ENCODE data around the gene ZNF804B.

The ZNF804B gene

GRCh38 chr7:88922944-88923343 is 163.4 kb downstream of the ZNF804B start:
- no peak overlapping the region for H3K4me3 ChIP-seq (ENCODE audit: low read depth in 1 of 2, low read length in 2 of 2)
- no peak for DNase-seq

DNA sequence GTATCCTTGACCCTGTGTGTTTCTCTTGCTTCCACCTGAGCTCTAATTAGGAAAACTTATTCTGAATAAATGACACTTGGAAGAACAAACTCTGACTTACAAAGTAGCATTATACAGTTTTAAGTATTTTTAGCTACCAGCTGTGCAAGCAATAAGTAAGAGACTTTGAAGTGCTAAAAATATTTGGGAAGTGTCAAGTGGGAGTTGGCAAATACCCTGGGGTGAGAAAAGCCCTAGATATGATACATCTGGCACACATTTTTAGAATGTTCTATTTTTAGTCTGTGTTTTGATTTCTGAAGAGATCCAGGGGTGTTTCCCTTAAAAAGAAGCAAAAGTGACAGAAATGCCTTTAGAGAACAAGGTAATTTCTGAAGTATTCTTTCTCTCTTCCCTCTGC is 168.8 kb downstream of the ZNF804B start:
- Histone ChIP-seq H4K20me1 (ENCODE audit: insufficient read depth, low read length) (no peaks in the 10 kb centered on the region), H3K36me3 (ENCODE audit: insufficient read depth, low read length) (no peaks in the 10 kb centered on the region), H3K27ac (ENCODE audit: low read length) (no peak overlapping the region), H3K27me3 (ENCODE audit: insufficient read depth, low read length, poor library complexity) (no peaks in the 10 kb centered on the region), H3K4me2 (ENCODE audit: insufficient read depth, low read length) (no peak overlapping the region), H3K79me2 (ENCODE audit: insufficient read depth, low read length) (no peaks in the 10 kb centered on the region), H3K4me1 (ENCODE audit: insufficient read depth, low read length) (no peaks in the 10 kb centered on the region), H3K4me3 (ENCODE audit: low read depth in 1 of 2, low read length in 2 of 2) (no peak overlapping the region), H2AFZ (ENCODE audit: low read depth, low read length) (no peak overlapping the region), H3K9me3 (ENCODE audit: insufficient read depth, low read length, severe bottlenecking) (no peaks in the 10 kb centered on the region), H3K9ac (ENCODE audit: low read depth, low read length) (no peak overlapping the region)
- DNase-seq, result no peak
- no peak for ATAC-seq (ENCODE audit: insufficient read depth, low read depth)
- TF ChIP-seq CTCF (IDR thresholded peaks at IDR 0.05; ENCODE audit: borderline replicate concordance, extremely low read depth, low read length, poor library complexity, severe bottlenecking) (no peak), EZH2 (IDR thresholded peaks at IDR 0.05; ENCODE audit: borderline replicate concordance, low read depth, low read length, severe bottlenecking) (no peak)

More at GRCh38 chr7:88922944-88923343, 163.4 kb downstream of the ZNF804B start:
- Histone ChIP-seq H3K4me1 (ENCODE audit: insufficient read depth, low read length) (no peaks in the 10 kb centered on the region), H2AFZ (ENCODE audit: low read depth, low read length) (no peak overlapping the region), H3K27me3 (ENCODE audit: insufficient read depth, low read length, poor library complexity) (no peaks in the 10 kb centered on the region), H3K4me2 (ENCODE audit: insufficient read depth, low read length) (no peak overlapping the region), H3K27ac (ENCODE audit: low read length) (no peak overlapping the region), H3K9me3 (ENCODE audit: insufficient read depth, low read length, severe bottlenecking) (no peaks in the 10 kb centered on the region), H4K20me1 (ENCODE audit: insufficient read depth, low read length) (no peaks in the 10 kb centered on the region), H3K9ac (ENCODE audit: low read depth, low read length) (no peak overlapping the region), H3K79me2 (ENCODE audit: insufficient read depth, low read length) (no peaks in the 10 kb centered on the region), H3K36me3 (ENCODE audit: insufficient read depth, low read length) (no peaks in the 10 kb centered on the region)
- ATAC-seq (ENCODE audit: insufficient read depth, low read depth), result no peak
- TF ChIP-seq CTCF (IDR thresholded peaks at IDR 0.05; ENCODE audit: borderline replicate concordance, extremely low read depth, low read length, poor library complexity, severe bottlenecking) (no peak), EZH2 (IDR thresholded peaks at IDR 0.05; ENCODE audit: borderline replicate concordance, low read depth, low read length, severe bottlenecking) (no peak)

DNA sequence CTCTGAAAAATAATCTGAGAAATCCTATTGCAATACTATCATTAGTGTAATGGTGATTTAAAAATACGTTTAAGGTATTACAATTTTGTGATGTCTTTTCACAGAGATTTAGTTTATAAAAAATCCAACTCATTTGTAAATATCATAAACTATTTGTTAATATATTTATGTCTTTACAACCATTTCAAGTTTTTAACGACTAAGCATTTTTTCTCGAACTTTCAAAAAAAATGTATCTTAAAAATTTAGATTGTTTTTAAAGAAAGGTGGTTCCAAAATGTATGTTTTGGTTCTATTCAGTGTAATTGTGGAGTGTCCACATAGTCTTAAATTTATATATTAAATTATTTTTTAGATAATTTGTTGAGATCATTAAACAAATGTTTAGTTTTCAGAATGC is 170.2 kb downstream of the ZNF804B start:
- Histone ChIP-seq H2AFZ (ENCODE audit: low read depth, low read length) (no peak overlapping the region), H3K4me3 (ENCODE audit: low read depth in 1 of 2, low read length in 2 of 2) (no peak overlapping the region), H4K20me1 (ENCODE audit: insufficient read depth, low read length) (no peaks in the 10 kb centered on the region), H3K9me3 (ENCODE audit: insufficient read depth, low read length, severe bottlenecking) (no peaks in the 10 kb centered on the region), H3K4me2 (ENCODE audit: insufficient read depth, low read length) (no peak overlapping the region), H3K4me1 (ENCODE audit: insufficient read depth, low read length) (no peaks in the 10 kb centered on the region), H3K27ac (ENCODE audit: low read length) (no peak overlapping the region), H3K27me3 (ENCODE audit: insufficient read depth, low read length, poor library complexity) (no peaks in the 10 kb centered on the region), H3K36me3 (ENCODE audit: insufficient read depth, low read length) (no peaks in the 10 kb centered on the region), H3K79me2 (ENCODE audit: insufficient read depth, low read length) (no peaks in the 10 kb centered on the region), H3K9ac (ENCODE audit: low read depth, low read length) (no peak overlapping the region)
- no peak for DNase-seq
- no peak for ATAC-seq (ENCODE audit: insufficient read depth, low read depth)
- TF ChIP-seq EZH2 (IDR thresholded peaks at IDR 0.05; ENCODE audit: borderline replicate concordance, low read depth, low read length, severe bottlenecking) (no peak), CTCF (IDR thresholded peaks at IDR 0.05; ENCODE audit: borderline replicate concordance, extremely low read depth, low read length, poor library complexity, severe bottlenecking) (no peak)

GRCh38 chr7:88933285-88933684 is 173.8 kb downstream of the ZNF804B start:
- DNase-seq (no peak), ATAC-seq (ENCODE audit: insufficient read depth, low read depth) (no peak)
- Histone ChIP-seq H3K4me2 (ENCODE audit: insufficient read depth, low read length) (no peak overlapping the region), H3K4me3 (ENCODE audit: low read depth in 1 of 2, low read length in 2 of 2) (no peak overlapping the region), H3K79me2 (ENCODE audit: insufficient read depth, low read length) (no peaks in the 10 kb centered on the region), H3K27ac (ENCODE audit: low read length) (no peak overlapping the region), H3K9ac (ENCODE audit: low read depth, low read length) (no peak overlapping the region), H2AFZ (ENCODE audit: low read depth, low read length) (no peak overlapping the region), H3K27me3 (ENCODE audit: insufficient read depth, low read length, poor library complexity) (no peaks in the 10 kb centered on the region), H3K36me3 (ENCODE audit: insufficient read depth, low read length) (no peaks in the 10 kb centered on the region), H4K20me1 (ENCODE audit: insufficient read depth, low read length) (no peaks in the 10 kb centered on the region), H3K9me3 (ENCODE audit: insufficient read depth, low read length, severe bottlenecking) (no peaks in the 10 kb centered on the region), H3K4me1 (ENCODE audit: insufficient read depth, low read length) (no peaks in the 10 kb centered on the region)
- TF ChIP-seq CTCF (IDR thresholded peaks at IDR 0.05; ENCODE audit: borderline replicate concordance, extremely low read depth, low read length, poor library complexity, severe bottlenecking), result no peak
- TF ChIP-seq EZH2 (IDR thresholded peaks at IDR 0.05; ENCODE audit: borderline replicate concordance, low read depth, low read length, severe bottlenecking), result no peak

Data from DND-41 (cell line).